IMR-90 (cell line): ENCODE data around the gene HERC4. TPM values are rescaled to one million over a fixed set of nuclear protein-coding genes. Genes with fewer than 3 reads are reported as not detected.
A peak's percentile ranks its signal among the peaks of the same experiment; 100 is the strongest.

Experiments used
- ATAC-seq: fragments of 200-7000 bp; cut with Tn5 transposase; 2 replicates; pipeline ENCODE4 v1.9.1; 2020; ENCODE audit warnings: low read depth, mild to moderate bottlenecking, moderate library complexity
- BruUV-seq: library from RNA; stranded (reverse); fragments of 400-500 nt; replicated peaks from 2 replicates; lab custom pipeline; 2021; lab: Mats Ljungman, UMichigan
- CTCF ChIA-PET: fragments of 300-600 bp; formaldehyde crosslinking; extraction: SDS; loops from one replicate; lab custom pipeline; 2021; ENCODE audit warnings: antibody characterized with exemption; lab: Yijun Ruan, JAX
- POLR2A ChIA-PET: fragments of 300-600 bp; sonication (Branson Sonifier 250); formaldehyde crosslinking; loops from one replicate; lab custom pipeline; 2022; ENCODE audit warnings: antibody characterized with exemption; ENCODE audit not compliant: unreplicated experiment; lab: Charles Lee
- DNase-seq: peaks from one replicate; pipeline ENCODE4 v3.0.0; 2013
- H2AFZ ChIP-seq: replicated peaks from 2 replicates; pipeline ENCODE3; 2013; ENCODE audit warnings: low read length, mild to moderate bottlenecking; ENCODE audit not compliant: poor library complexity
- H2AK5ac ChIP-seq: 2 replicates; pipeline ENCODE4 v1.6.1; 2013; ENCODE audit warnings: low read depth, low read length, inconsistent platforms
- H2AK9ac ChIP-seq: replicated peaks from 2 replicates; pipeline ENCODE3; 2013; ENCODE audit warnings: mild to moderate bottlenecking, low read depth, low read length, moderate library complexity; ENCODE audit not compliant: poor library complexity
- H2BK120ac ChIP-seq: 2 replicates; pipeline ENCODE4 v1.6.1; 2013; ENCODE audit warnings: low read depth, low read length, inconsistent platforms
- H2BK15ac ChIP-seq: 3 replicates; pipeline ENCODE4 v1.6.1; 2013; ENCODE audit warnings: low read depth, low read length, inconsistent platforms
- H2BK20ac ChIP-seq: 2 replicates; pipeline ENCODE4 v1.6.1; 2013; ENCODE audit warnings: low read depth, mild to moderate bottlenecking, inconsistent platforms, low read length, moderate library complexity
- H2BK5ac ChIP-seq: 2 replicates; pipeline ENCODE4 v1.6.1; 2013; ENCODE audit warnings: mild to moderate bottlenecking, low read depth, low read length, inconsistent platforms; ENCODE audit not compliant: poor library complexity, severe bottlenecking
- H3K14ac ChIP-seq: replicated peaks from 2 replicates; pipeline ENCODE4 v1.6.1; 2013; ENCODE audit warnings: low read depth, low read length, inconsistent platforms
- H3K18ac ChIP-seq: 2 replicates; pipeline ENCODE4 v1.6.1; 2013; ENCODE audit warnings: low read depth, low read length, control low read depth
- H3K23ac ChIP-seq: 2 replicates; pipeline ENCODE4 v1.6.1; 2013; ENCODE audit warnings: low read depth, low read length, inconsistent platforms
- H3K27ac ChIP-seq: 2 replicates; pipeline ENCODE4 v1.5.1; 2013; ENCODE audit warnings: mild to moderate bottlenecking, control low read depth, low read length; ENCODE audit not compliant: insufficient read depth
- H3K27me3 ChIP-seq: 2 replicates; pipeline ENCODE4 v1.6.1; 2013; ENCODE audit warnings: low read length; ENCODE audit not compliant: control insufficient read depth, insufficient read depth
- H3K36me3 ChIP-seq: 2 replicates; pipeline ENCODE4 v1.6.1; 2013; ENCODE audit warnings: low read length, mixed read lengths; ENCODE audit not compliant: control insufficient read depth, insufficient read depth
- H3K4ac ChIP-seq: 2 replicates; pipeline ENCODE4 v1.6.1; 2013; ENCODE audit warnings: low read depth, low read length, inconsistent platforms
- H3K4me1 ChIP-seq: 2 replicates; pipeline ENCODE4 v1.6.1; 2013; ENCODE audit warnings: low read length, mixed read lengths; ENCODE audit not compliant: control insufficient read depth, insufficient read depth
- H3K4me2 ChIP-seq: 2 replicates; pipeline ENCODE4 v1.6.1; 2013; ENCODE audit warnings: low read depth, mild to moderate bottlenecking, control low read depth, low read length, moderate library complexity
- H3K4me3 ChIP-seq: 2 replicates; pipeline ENCODE4 v1.5.1; 2013; ENCODE audit warnings: low read depth, mild to moderate bottlenecking, control low read depth, low read length, moderate library complexity; ENCODE audit not compliant: insufficient read depth
- H3K56ac ChIP-seq: 2 replicates; pipeline ENCODE4 v1.6.1; 2013; ENCODE audit warnings: low read length, inconsistent platforms; ENCODE audit not compliant: insufficient read depth; ENCODE audit errors: extremely low read depth
- H3K79me1 ChIP-seq, 2 experiments: 2 replicates each; pipeline ENCODE4 v1.6.1; 2013; ENCODE audit warnings: low read length in 2 of 2, inconsistent platforms in 1 of 2, low read depth in 1 of 2
- H3K9ac ChIP-seq: 2 replicates; pipeline ENCODE4 v1.6.1; 2013; ENCODE audit warnings: low read depth, low read length, control low read depth
- H3K9me1 ChIP-seq: 2 replicates; pipeline ENCODE4 v1.6.1; 2013; ENCODE audit warnings: low read length, inconsistent platforms; ENCODE audit not compliant: insufficient read depth
- H3K9me3 ChIP-seq: 2 replicates; pipeline ENCODE4 v1.6.1; 2013; ENCODE audit warnings: low read length; ENCODE audit not compliant: control insufficient read depth, insufficient read depth
- H4K20me1 ChIP-seq: 2 replicates; pipeline ENCODE4 v1.6.1; 2013; ENCODE audit warnings: low read length, inconsistent platforms; ENCODE audit not compliant: insufficient read depth
- H4K5ac ChIP-seq: 2 replicates; pipeline ENCODE4 v1.6.1; 2013; ENCODE audit warnings: mild to moderate bottlenecking, low read depth, low read length, control low read depth
- H4K8ac ChIP-seq, 2 experiments: 2 replicates each; pipeline ENCODE4 v1.6.1; 2013; ENCODE audit warnings: low read depth in 2 of 2, low read length in 2 of 2, control low read depth in 1 of 2, inconsistent platforms in 1 of 2
- H4K91ac ChIP-seq: 2 replicates; pipeline ENCODE4 v1.6.1; 2013; ENCODE audit warnings: low read depth, low read length, inconsistent platforms; ENCODE audit not compliant: insufficient read depth
- CEBPB ChIP-seq: IDR thresholded peaks from 2 replicates; pipeline ENCODE4 v1.6.1; 2012; ENCODE audit warnings: low read depth, low read length, improper control_type of control experiment
- CTCF ChIP-seq: conservative IDR thresholded peaks from 2 replicates; pipeline ENCODE4 v1.5.1; 2012; ENCODE audit warnings: mild to moderate bottlenecking, low read depth, low read length, improper control_type of control experiment
- WGBS, 2 experiments: methylation state at CpG; one replicate each; pipeline versions ENCODE4 v1.1.5 to v1.1.7; 2013; ENCODE audit warnings: missing lambda C conversion rate in 2 of 2; ENCODE audit not compliant: insufficient read length in 1 of 2; ENCODE audit errors: extremely low coverage in 2 of 2; 5-methylcytosine and 5-hydroxymethylcytosine counted together
- dilution Hi-C: fragments of 300-500 bp; cut with HindIII; formaldehyde crosslinking; loops from one replicate; pipeline ENCODE4 v1.14.3; 2018; ENCODE audit warnings: low sequenced_read_pairs; ENCODE audit not compliant: unreplicated experiment
- in situ Hi-C: fragments of 300-500 bp; cut with MboI; formaldehyde crosslinking; loops from 3 replicates; pipeline ENCODE4 v1.14.3; 2019; ENCODE audit warnings: low sequenced_read_pairs, inconsistent platforms, mixed read lengths
- intact Hi-C: fragments of 100-400 bp; cut with micrococcal nuclease; formaldehyde crosslinking; loops from 2 replicates; pipeline ENCODE4 v1.10.0; 2022
- polyA plus RNA-seq, 3 experiments: library from polyadenylated mRNA; depleted of rRNA; stranded (reverse); fragments of >200 nt; gene quantifications; 2 replicates each; pipeline ENCODE4 v1.2.3, GENCODE V29; 2012; ENCODE audit warnings: low replicate concordance in 1 of 3
- total RNA-seq: library from RNA; depleted of rRNA; stranded (reverse); fragments of >200 nt; gene quantifications from 2 replicates; pipeline ENCODE4 v1.2.3, GENCODE V29; 2012

HERC4 gene
- total and polyA plus RNA-seq, 2 of the 4 experiments (the other 2 are of a cell fraction) = 66.6 to 92.8 TPM

- BruUV-seq = no TSS peak
- peak overlapping the region; percentile 11; the same call in 1 of the 2 replicates for H3K9ac ChIP-seq
- no peak overlapping the region for H3K56ac ChIP-seq
- no peaks in the 10 kb centered on the region for H3K9me1 ChIP-seq
- no peak overlapping the region for H3K23ac ChIP-seq
- in situ Hi-C loops (loop anchor here (5.0 to 10.0 kb wide), 3 partner anchors 64 to 214 kb away; no protein-coding TSS in a partner anchor), dilution Hi-C loops (no loop called here), intact Hi-C loops (no loop called here)
- H4K91ac ChIP-seq = peak overlapping the region; percentile 78
- ChIA-PET POLR2A (no interaction called here), CTCF (interaction anchor here (2.4 kb wide), 1 partner anchor 66 kb away, joined by 7 read pairs; no protein-coding TSS in a partner anchor)
- H2BK15ac ChIP-seq = 0 out of 3 replicates have a peak overlapping the region, but pooled peaks have one; percentile 41
- H3K79me1 ChIP-seq = peaks cover 7 to 13% of the 10 kb centered on the region in 2 experiments; a peak in 3 of 4 replicates
- H2BK120ac ChIP-seq = peak overlapping the region; percentile 90
- H2BK20ac ChIP-seq = peak overlapping the region; percentile 92
- ATAC-seq = peak; percentile 15
- peak overlapping the region; percentile 28; the same call in 1 of the 2 replicates for H3K4me3 ChIP-seq
- peak overlapping the region; percentile 79; the same call in 1 of the 2 replicates for H2AK5ac ChIP-seq
- H4K5ac ChIP-seq = peak overlapping the region; percentile 90; the same call in 1 of the 2 replicates
- H2BK5ac ChIP-seq = peak overlapping the region; percentile 68
- no peaks in the 10 kb centered on the region for H4K20me1 ChIP-seq
- H3K27ac ChIP-seq = peak overlapping the region; percentile 19
- no peak overlapping the region for H2AK9ac ChIP-seq
- H3K4me1 ChIP-seq = peaks cover 15% of the 10 kb centered on the region
- H3K27me3 ChIP-seq = no peaks in the 10 kb centered on the region
- no peaks in the 10 kb centered on the region for H3K36me3 ChIP-seq
- H3K4me2 ChIP-seq = peak overlapping the region; percentile 92
- H3K4ac ChIP-seq = peak overlapping the region; percentile 76
- peak; percentile 87 for DNase-seq
- H3K14ac ChIP-seq = peak overlapping the region; percentile 64
- peak overlapping the region; percentile 79; the same call in 1 of the 2 replicates for H3K18ac ChIP-seq
- H3K9me3 ChIP-seq = no peaks in the 10 kb centered on the region
- no CpG with 5 or more reads among the region's 4 CpGs for WGBS, 2 experiments
- H4K8ac ChIP-seq = peak overlapping the region; percentile 42 to 72; a peak in 3 of 4 replicates
- H2AFZ ChIP-seq = no peak overlapping the region
- TF ChIP-seq CTCF (no peak), CEBPB (peak; percentile 87)
These were observed 13.7 kb upstream of the HERC4 start for GRCh38 chr10:68088740-68089139.
